Activated CD8-positive, alpha-beta memory T cell treated with anti-CD3 and anti-CD28 coated beads, Interleukin-2, amount 10 ng/mL, durations not matched to agents 7 days and 5 days (primary cell): ENCODE data around the gene LARP1B. TPM values are rescaled to one million over a fixed set of nuclear protein-coding genes. Genes with fewer than 3 reads are reported as not detected.

Experiments used
- ATAC-seq: fragments of 150-1000 bp; cut with Tn5 transposase; one replicate; pipeline ENCODE4 v1.10.0; 2021; ENCODE audit warnings: moderate library complexity
- CTCF ChIA-PET: fragments of 350-600 bp; sonication (Branson Sonifier 250); formaldehyde crosslinking; loops from one replicate; lab custom pipeline; 2021; ENCODE audit warnings: antibody characterized with exemption; lab: Charles Lee
- DNase-seq: peaks from one replicate; pipeline ENCODE4 v3.0.0-alpha.2; 2020
- H3K27ac Mint-ChIP-seq: one replicate; pipeline ENCODE4 v1.8.0; 2021; ENCODE audit warnings: mild to moderate bottlenecking, mixed read lengths
- H3K27me3 Mint-ChIP-seq: one replicate; pipeline ENCODE4 v1.8.0; 2021; ENCODE audit warnings: mixed read lengths
- H3K36me3 Mint-ChIP-seq: one replicate; pipeline ENCODE4 v1.8.0; 2021; ENCODE audit warnings: mild to moderate bottlenecking, mixed read lengths
- H3K4me1 Mint-ChIP-seq: one replicate; pipeline ENCODE4 v1.8.0; 2021; ENCODE audit warnings: mixed read lengths
- H3K4me3 Mint-ChIP-seq: one replicate; pipeline ENCODE4 v1.8.0; 2021; ENCODE audit warnings: mild to moderate bottlenecking, moderate library complexity, mixed read lengths
- H3K9me3 Mint-ChIP-seq: one replicate; pipeline ENCODE4 v1.8.0; 2022; ENCODE audit warnings: low read depth, mixed read lengths
- total RNA-seq, 2 experiments: library from RNA; stranded (reverse); gene quantifications; one replicate each; pipeline ENCODE4 v1.2.3, GENCODE V29; 2021

LARP1B gene
- total RNA-seq, 2 experiments from 2014 or later = 13.4 to 15.3 TPM

DNA sequence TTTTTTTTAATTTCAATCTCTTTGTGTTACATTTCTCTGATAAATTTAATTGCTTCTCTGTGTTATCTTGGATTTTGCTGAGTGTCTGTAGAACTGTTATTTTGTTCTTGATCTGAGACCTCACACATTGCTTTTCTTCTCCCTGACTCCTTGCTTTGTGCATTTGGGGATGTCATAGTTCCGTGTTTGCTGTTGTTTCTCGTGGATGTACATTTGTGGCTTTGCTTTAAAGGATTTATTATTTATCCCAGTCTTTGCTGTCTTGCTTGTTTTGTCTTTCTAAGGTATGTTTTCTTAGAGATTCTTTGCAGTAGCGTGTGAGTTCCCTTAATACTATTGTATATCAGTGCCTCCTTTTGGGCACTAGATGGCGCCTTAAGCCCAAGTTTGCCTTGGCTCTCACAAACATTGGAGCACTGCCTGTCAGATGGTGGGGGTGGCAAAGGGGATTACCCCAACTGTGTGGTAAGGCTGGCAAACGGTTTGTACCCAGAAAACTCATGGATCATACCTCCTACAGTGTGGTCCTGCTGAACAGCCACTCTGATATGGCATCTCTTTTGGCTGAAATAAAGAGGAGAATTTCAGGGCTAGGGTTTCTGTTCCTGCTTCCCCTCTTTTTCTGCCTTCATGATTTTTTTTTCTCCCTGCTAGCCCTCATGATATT lies 130.1 kb downstream of the LARP1B start:
- Mint-ChIP-seq H3K27ac (no peak overlapping the region), H3K4me3 (no peak overlapping the region), H3K27me3 (no peaks in the 10 kb centered on the region), H3K9me3 (no peaks in the 10 kb centered on the region), H3K4me1 (peaks cover 12% of the 10 kb centered on the region), H3K36me3 (peaks cover 3% of the 10 kb centered on the region)
- ATAC-seq (peak; percentile 91), DNase-seq (peak; percentile 79)
- CTCF ChIA-PET = interaction anchor here (0.8 to 1.5 kb wide), 5 partner anchors 9 to 621 kb away, joined by 3 to 6 read pairs (median 3); no protein-coding TSS in a partner anchor

DNA sequence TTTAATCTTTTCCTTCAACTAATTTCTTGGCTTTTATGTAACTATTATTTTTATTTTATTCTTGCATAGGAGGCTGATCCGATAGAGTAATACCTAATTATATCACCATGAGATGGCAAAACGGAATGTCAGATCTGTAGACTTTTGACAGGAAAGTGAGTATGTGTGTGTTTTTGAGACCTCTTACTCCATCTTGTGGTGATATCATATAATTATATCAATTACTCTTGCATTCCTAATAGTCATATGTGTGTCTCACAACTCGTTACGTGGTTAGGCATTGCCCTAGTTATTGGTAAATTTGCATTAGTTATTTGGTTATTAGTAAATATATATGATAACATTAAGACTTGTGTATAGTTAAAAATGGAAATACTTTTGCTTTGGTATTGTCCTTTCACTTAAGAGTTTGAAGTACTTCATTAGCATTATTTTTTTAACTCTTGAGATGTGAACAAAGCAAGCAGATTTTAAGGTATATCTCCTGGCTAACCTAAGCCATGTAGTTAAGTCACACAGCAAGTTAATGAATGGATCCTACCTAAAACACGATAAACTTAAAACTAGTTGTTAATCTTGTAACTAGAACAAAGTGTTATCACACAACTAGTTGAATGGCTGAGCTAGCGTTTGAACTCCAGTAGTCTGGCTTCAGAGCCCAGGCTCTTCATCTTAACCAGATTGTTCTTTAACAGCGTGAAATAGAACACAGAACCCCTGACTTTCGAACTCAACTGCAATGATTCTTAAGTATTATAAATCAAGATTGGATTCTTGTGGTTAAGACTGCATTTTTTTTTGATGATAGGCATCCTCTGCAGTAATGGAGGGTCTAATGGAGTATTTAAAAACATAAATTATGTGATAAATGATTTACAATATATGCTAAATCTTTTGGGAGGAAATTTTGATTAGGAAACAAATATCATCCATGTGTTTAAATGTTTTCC lies 159.4 kb downstream of the LARP1B start:
- Mint-ChIP-seq H3K27me3 (no peaks in the 10 kb centered on the region), H3K4me1 (peaks cover 1% of the 10 kb centered on the region), H3K9me3 (no peaks in the 10 kb centered on the region), H3K36me3 (no peaks in the 10 kb centered on the region), H3K27ac (no peak overlapping the region), H3K4me3 (no peak overlapping the region)
- no peak for ATAC-seq
- CTCF ChIA-PET = interaction anchor here (1.0 kb wide), 1 partner anchor 28 kb away, joined by 6 read pairs; no protein-coding TSS in a partner anchor
- DNase-seq = no peak

DNA sequence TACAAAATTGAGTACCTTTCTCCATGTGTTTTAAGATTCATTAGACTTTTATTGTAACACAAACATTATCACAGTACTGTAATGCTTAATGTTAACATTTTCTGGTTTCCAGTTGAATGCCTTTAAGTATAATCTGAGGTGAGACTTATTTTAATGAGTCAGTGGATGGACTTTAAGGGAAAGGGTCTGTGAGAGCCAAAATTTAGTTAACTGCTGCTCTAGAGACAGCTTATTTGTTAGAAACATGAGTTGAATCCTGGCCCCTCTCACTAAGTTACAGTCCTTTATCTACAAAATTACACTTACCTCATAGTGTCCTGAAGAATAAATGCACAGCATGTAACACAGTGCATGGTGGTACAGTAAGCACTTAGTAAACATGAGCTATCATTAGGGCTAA lies 160.5 kb downstream of the LARP1B start:
- no peaks in the 10 kb centered on the region for H3K9me3 Mint-ChIP-seq
- ATAC-seq = no peak
- no peak for DNase-seq
- H3K36me3 Mint-ChIP-seq = no peaks in the 10 kb centered on the region
- H3K27me3 Mint-ChIP-seq = peaks cover 3% of the 10 kb centered on the region
- H3K4me1 Mint-ChIP-seq = peaks cover 1% of the 10 kb centered on the region
- H3K4me3 Mint-ChIP-seq = no peak overlapping the region
- H3K27ac Mint-ChIP-seq = no peak overlapping the region
- CTCF ChIA-PET = no interaction called here

DNA sequence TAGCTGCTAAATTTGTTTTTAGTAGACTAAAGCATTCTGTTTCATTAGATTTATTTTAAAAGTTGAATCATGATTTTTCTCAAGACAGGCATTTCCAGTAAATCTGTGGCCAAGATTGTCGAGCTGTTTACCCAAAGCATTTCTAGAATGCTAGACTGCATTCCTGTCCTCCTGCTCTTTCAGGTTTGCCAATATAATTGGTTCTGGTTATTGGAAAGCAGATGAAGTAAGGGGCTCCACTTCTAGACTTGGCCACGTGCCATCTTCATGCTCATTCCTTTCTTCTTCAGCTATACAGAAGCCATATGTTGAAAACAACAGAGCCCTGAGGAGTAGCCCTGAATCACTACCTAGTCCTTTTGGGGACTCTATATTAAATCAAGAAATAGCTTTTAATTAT lies 164.0 kb downstream of the LARP1B start:
- Mint-ChIP-seq H3K4me3 (no peak overlapping the region), H3K9me3 (no peaks in the 10 kb centered on the region), H3K4me1 (peaks cover 1% of the 10 kb centered on the region), H3K27ac (no peak overlapping the region), H3K27me3 (peaks cover 7% of the 10 kb centered on the region), H3K36me3 (no peaks in the 10 kb centered on the region)
- CTCF ChIA-PET = interaction anchor here (0.9 kb wide), 1 partner anchor 33 kb away, joined by 3 read pairs; no protein-coding TSS in a partner anchor
- DNase-seq = no peak
- ATAC-seq = no peak

DNA sequence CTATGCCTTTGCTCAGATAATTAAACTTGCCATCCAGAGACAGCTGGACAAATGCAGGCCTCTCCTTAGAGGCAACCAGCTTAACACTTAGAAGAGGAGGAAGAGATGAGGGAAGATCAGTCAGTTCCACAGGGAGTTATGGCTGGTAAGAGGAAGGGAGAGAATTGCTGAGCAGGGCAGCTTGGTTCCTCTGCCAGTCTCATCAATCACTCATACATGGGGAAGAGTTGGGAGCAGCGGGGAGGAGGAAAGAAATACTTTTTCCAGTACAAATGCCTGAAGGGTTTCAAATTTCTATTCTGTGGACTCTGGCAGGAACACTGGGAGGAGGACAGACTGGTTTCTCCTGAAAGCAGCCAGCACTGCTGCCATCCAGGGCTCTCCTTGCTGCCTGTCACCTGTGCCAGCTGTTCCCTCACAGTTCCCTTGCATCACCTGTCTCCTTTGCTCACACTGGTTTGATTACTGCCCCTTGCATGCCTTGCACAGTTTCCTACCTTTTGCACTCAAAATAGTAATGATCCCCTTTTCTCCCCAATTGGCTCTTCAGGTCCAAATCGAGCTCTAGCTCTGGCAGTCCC lies 167.0 kb downstream of the LARP1B start:
- H3K4me3 Mint-ChIP-seq = no peak overlapping the region
- H3K9me3 Mint-ChIP-seq = no peaks in the 10 kb centered on the region
- no peaks in the 10 kb centered on the region for H3K36me3 Mint-ChIP-seq
- H3K27ac Mint-ChIP-seq = no peak overlapping the region
- CTCF ChIA-PET = no interaction called here
- H3K4me1 Mint-ChIP-seq = no peaks in the 10 kb centered on the region
- H3K27me3 Mint-ChIP-seq = peaks cover 15% of the 10 kb centered on the region
- no peak for ATAC-seq
- DNase-seq = no peak

DNA sequence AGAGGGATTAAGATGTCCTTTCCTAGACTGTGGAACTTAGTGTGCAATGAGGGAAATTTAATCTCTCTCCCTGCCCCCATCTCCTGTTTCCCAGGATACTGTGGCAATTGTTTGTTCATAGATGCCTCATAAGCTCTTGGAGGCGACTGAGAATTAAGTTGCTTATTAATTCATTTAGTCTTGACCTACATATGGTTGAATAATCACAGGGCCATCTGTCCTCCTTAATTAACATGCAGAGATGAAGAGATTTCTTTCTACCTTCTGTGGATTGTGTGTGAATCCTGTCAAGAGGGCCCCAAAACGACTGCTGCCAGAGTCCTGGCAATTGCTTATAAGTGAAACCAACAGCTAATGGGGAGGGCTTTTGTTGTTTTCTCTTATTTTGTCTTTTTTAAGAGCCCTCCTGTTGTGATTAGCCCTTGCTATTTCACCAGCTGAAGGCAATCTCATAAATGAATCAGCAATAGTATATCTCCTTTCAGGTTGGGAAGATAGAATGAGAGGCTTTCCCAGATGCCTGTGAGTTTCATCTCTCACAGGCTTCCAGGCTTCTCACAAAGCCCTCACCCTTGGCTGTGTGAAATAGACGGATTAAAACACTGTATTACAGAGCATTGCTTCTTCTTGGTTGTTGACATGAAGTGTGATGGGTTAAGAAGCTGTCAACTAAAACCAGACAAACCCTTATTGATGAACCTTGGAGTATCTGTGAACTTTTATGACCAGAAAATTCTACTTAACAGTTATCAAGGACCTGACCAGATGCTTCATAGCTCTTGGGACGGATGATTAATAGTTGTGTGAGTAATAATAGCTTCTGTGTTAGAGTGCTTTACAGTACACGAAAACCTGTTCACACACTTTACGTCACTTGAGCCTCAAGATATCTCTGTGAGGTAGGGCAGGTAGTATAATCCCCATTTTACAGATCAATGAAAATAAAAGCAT lies 168.0 kb downstream of the LARP1B start:
- CTCF ChIA-PET = no interaction called here
- no peaks in the 10 kb centered on the region for H3K9me3 Mint-ChIP-seq
- no peaks in the 10 kb centered on the region for H3K36me3 Mint-ChIP-seq
- H3K4me3 Mint-ChIP-seq = no peak overlapping the region
- H3K27ac Mint-ChIP-seq = no peak overlapping the region
- ATAC-seq (no peak), DNase-seq (no peak)
- no peaks in the 10 kb centered on the region for H3K4me1 Mint-ChIP-seq
- peaks cover 15% of the 10 kb centered on the region for H3K27me3 Mint-ChIP-seq

DNA sequence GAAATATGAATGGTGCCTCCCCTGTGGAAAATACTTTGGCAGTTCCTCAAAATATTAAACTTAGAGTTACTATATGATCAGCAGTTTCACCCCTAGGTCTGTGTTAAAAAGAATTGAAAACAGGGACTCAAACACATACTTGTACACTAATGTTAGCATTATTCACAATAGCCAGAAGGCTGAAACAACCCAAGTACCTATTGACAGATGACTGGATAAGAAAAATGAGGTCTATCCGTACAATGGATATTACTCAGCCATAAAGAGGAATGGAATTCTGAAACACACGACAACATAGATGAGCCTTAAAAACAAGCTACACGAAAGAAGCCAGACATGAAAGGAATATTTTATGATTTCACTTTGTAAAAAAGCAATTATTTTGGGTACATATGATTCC lies 171.6 kb downstream of the LARP1B start:
- H3K27ac Mint-ChIP-seq = no peak overlapping the region
- H3K36me3 Mint-ChIP-seq = no peaks in the 10 kb centered on the region
- no peak for ATAC-seq
- DNase-seq = no peak
- CTCF ChIA-PET = no interaction called here
- no peaks in the 10 kb centered on the region for H3K9me3 Mint-ChIP-seq
- no peaks in the 10 kb centered on the region for H3K4me1 Mint-ChIP-seq
- H3K27me3 Mint-ChIP-seq = peaks cover 12% of the 10 kb centered on the region
- no peak overlapping the region for H3K4me3 Mint-ChIP-seq

DNA sequence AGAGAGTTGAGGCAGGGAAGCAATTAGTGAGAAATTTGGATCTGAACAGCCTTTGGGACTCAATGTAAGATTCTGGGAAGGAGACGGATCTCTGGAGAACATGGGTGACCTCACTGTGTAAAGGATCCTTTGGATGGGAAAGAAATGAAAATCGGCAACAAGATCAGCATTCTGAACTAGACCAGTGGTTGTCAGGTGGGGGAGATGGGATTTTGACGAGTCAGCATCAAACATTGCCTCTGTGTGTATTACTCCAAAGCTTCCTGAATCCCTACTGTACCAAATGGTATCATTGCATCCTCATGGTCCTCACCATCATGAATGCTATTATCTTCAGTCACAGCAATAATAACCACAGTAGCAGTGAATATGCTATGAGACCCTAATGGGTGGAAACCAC lies 173.7 kb downstream of the LARP1B start:
- peaks cover 8% of the 10 kb centered on the region for H3K27me3 Mint-ChIP-seq
- no peak overlapping the region for H3K4me3 Mint-ChIP-seq
- no peaks in the 10 kb centered on the region for H3K36me3 Mint-ChIP-seq
- CTCF ChIA-PET = no interaction called here
- H3K4me1 Mint-ChIP-seq = no peaks in the 10 kb centered on the region
- no peaks in the 10 kb centered on the region for H3K9me3 Mint-ChIP-seq
- DNase-seq (no peak), ATAC-seq (no peak)
- H3K27ac Mint-ChIP-seq = no peak overlapping the region

DNA sequence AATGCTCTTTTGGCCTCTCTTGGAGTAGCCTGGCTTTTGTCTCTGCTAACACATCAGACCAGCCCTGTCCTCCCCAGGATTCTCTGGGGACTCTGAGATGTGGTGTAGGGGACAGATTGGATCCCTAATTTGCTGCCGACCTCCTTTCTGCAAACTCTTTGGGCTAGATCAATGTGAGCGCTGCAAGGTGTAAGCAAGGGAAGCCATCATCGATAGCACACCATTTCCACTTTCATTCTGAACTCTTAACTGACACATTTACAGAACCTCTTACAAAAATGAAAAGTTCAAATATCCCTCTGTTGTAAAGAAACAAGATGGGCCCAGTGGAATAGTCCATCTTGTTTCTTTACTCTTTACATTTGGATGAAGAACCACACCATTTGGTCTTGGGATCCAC lies 179.9 kb downstream of the LARP1B start:
- H3K4me1 Mint-ChIP-seq = no peaks in the 10 kb centered on the region
- CTCF ChIA-PET = no interaction called here
- H3K4me3 Mint-ChIP-seq = no peak overlapping the region
- H3K9me3 Mint-ChIP-seq = no peaks in the 10 kb centered on the region
- no peak overlapping the region for H3K27ac Mint-ChIP-seq
- no peak for DNase-seq
- ATAC-seq = no peak
- peaks cover 3% of the 10 kb centered on the region for H3K27me3 Mint-ChIP-seq
- H3K36me3 Mint-ChIP-seq = no peaks in the 10 kb centered on the region

DNA sequence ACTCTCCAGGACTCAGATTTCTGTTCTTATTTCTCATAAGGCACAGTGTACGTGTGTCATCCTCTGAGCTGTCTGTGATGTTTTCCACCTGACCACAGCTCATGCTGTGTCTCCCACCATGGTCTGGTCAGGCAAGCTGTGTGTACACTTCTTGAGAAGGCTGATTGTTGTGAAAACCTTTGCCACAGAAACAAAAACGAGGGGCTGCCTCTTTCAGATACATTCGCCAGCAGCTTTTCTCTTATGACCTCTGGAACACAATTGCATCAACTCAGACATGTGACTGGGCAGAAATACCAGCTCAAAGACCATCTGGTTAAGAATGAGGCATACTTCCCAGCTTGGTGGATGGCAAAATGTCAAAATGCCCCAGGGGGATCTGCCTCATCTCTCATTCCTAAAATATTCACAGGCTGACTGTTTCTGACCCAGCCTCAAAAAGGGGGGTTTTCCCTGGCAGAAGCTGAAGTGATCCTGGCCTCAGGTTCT lies 180.4 kb downstream of the LARP1B start:
- CTCF ChIA-PET = no interaction called here
- no peaks in the 10 kb centered on the region for H3K4me1 Mint-ChIP-seq
- no peak for ATAC-seq

DNA sequence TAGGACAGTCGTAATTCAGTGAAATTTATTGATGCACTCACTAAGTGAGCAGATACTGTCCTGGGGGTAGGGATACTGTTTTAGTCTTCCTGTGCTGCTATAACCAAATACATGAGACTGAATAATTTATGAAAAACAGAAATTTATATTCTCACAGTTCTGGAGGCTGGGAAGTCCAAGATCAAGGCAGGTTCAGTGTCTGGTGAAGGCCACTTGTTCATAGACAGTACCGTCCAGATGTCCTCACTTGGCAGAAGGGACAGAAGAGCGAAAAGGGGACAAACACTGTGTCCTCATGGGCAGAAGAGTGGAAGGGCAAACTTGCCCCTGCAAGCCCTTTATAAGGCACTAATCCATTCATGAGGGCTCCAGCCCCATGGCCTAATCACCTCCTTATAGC lies 180.9 kb downstream of the LARP1B start:
- Mint-ChIP-seq H3K9me3 (no peaks in the 10 kb centered on the region), H3K4me3 (no peak overlapping the region), H3K4me1 (no peaks in the 10 kb centered on the region), H3K27me3 (peaks cover 3% of the 10 kb centered on the region), H3K36me3 (no peaks in the 10 kb centered on the region), H3K27ac (no peak overlapping the region)
- CTCF ChIA-PET = no interaction called here
- ATAC-seq (no peak), DNase-seq (no peak)

More for the DNA sequence above, 180.4 kb downstream of the LARP1B start:
- H3K4me3 Mint-ChIP-seq = no peak overlapping the region
- no peak overlapping the region for H3K27ac Mint-ChIP-seq
- no peaks in the 10 kb centered on the region for H3K9me3 Mint-ChIP-seq
- peaks cover 3% of the 10 kb centered on the region for H3K27me3 Mint-ChIP-seq
- H3K36me3 Mint-ChIP-seq = no peaks in the 10 kb centered on the region
- no peak for DNase-seq

DNA sequence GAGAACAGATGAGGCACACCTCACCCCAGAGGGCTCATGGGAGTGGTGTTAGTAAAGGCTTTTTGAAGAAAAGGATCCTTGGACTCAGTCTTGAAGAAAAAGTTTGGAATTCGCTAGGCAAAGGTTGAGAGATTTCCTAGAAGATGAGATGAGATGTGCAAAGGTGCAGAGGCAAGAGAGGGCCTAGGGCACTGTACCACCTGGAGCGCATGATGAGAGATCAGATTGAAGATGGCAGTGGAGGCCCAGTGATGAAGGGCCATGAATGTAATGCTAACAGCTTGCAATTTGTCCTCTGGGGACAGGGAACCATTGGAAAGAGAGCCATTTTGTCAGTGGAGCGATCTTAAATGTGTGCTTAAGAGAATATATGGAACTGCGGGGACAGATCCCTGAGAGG lies 181.5 kb downstream of the LARP1B start:
- no peak overlapping the region for H3K27ac Mint-ChIP-seq
- no peaks in the 10 kb centered on the region for H3K4me1 Mint-ChIP-seq
- CTCF ChIA-PET = no interaction called here

More for the DNA sequence above, 181.5 kb downstream of the LARP1B start:
- Mint-ChIP-seq H3K36me3 (no peaks in the 10 kb centered on the region), H3K9me3 (peaks cover 2% of the 10 kb centered on the region), H3K27me3 (peaks cover 3% of the 10 kb centered on the region), H3K4me3 (no peak overlapping the region)
- no peak for ATAC-seq
- no peak for DNase-seq
